Gastrocnemius medialis (tissue), 4 donors: ENCODE data around the gene UCHL3. TPM values are rescaled to one million over a fixed set of nuclear protein-coding genes. Genes with fewer than 3 reads are reported as not detected.

Experiments
- ATAC-seq, 2 donors: fragments of 150-250 bp; one replicate each; pipeline ENCODE4 v1.9.1; 2016
- DNase-seq, 2 donors: peaks; one replicate each; pipeline ENCODE4 v3.0.0-alpha.2; 2019
- H3K27ac ChIP-seq, 4 donors: fragments of 200-600 bp; sonication (generic); 1 replicate in 1 of 4; 2 replicates in 3 of 4; pipeline ENCODE4 v1.5.1; 2016 to 2018; ENCODE audit warnings: mild to moderate bottlenecking in 2 of 4, moderate library complexity in 1 of 4
- H3K27me3 ChIP-seq, 3 donors: fragments of 200-600 bp; sonication (generic) in 2 of 3; 1 replicate in 1 of 3; 2 replicates in 2 of 3; pipeline versions ENCODE4 v1.5.1 to v1.6.0; 2016 to 2019; ENCODE audit warnings: mild to moderate bottlenecking in 1 of 3, moderate library complexity in 1 of 3
- H3K36me3 ChIP-seq, 2 donors: fragments of 200-600 bp; sonication (generic) in 1 of 2; one replicate each; pipeline ENCODE4 v1.5.1; 2017 to 2018
- H3K4me1 ChIP-seq, 2 donors: fragments of 200-600 bp; sonication (generic) in 1 of 2; one replicate each; pipeline ENCODE4 v1.5.1; 2016 to 2017; ENCODE audit warnings: mild to moderate bottlenecking in 2 of 2
- H3K4me3 ChIP-seq, 4 donors: fragments of 200-600 bp; sonication (generic) in 3 of 4; 1 replicate in 1 of 4; 2 replicates in 3 of 4; pipeline ENCODE4 v1.5.1; 2016 to 2019; ENCODE audit warnings: mild to moderate bottlenecking in 2 of 4
- H3K9me3 ChIP-seq, 3 donors: fragments of 200-600 bp; sonication (generic) in 2 of 3; 1 replicate in 1 of 3; 2 replicates in 2 of 3; pipeline ENCODE4 v1.5.1; 2016 to 2019
- POLR2A ChIP-seq, 2 donors: fragments of 450-650 bp; IDR thresholded peaks; one replicate each; pipeline ENCODE4 v1.6.1; 2017; ENCODE audit warnings: antibody characterized with exemption in 2 of 2, mild to moderate bottlenecking in 2 of 2, moderate library complexity in 2 of 2
- in situ Hi-C, 4 donors: fragments of 200-750 bp; cut with MboI; loops; one replicate each; pipeline versions ENCODE4 v1.15.0 to v1.8.0; 2017; ENCODE audit warnings: low sequenced_read_pairs in 4 of 4
- intact Hi-C: fragments of 100-400 bp; cut with DNase I; formaldehyde crosslinking; loops from one replicate; pipeline ENCODE4 v1.15.1; 2023; ENCODE audit warnings: low total_unique reads
- total RNA-seq, 4 donors: library from RNA; depleted of rRNA; stranded (reverse); fragments of >200 nt; gene quantifications; one replicate each; pipeline versions ENCODE4 v1.1.0 to v1.2.3, GENCODE V29; 2016
- TF ChIP-seq, protein P1 (sequence below), 5 experiments: fragments of 450-650 bp in 3 of 5; fragments of 200-600 bp in 2 of 5; sonication (generic) in 2 of 5; IDR thresholded peaks in 4 of 5; conservative IDR thresholded peaks in 1 of 5; 1 replicate in 4 of 5; 2 replicates in 1 of 5; pipeline ENCODE4 v1.5.1; 2016 to 2019; ENCODE audit warnings: antibody characterized with exemption in 5 of 5, mild to moderate bottlenecking in 3 of 5, moderate library complexity in 3 of 5

UCHL3 gene
- total RNA-seq, 4 donors from 2014 or later, result 40.2 to 67.5 (median 44.2) TPM

DNA sequence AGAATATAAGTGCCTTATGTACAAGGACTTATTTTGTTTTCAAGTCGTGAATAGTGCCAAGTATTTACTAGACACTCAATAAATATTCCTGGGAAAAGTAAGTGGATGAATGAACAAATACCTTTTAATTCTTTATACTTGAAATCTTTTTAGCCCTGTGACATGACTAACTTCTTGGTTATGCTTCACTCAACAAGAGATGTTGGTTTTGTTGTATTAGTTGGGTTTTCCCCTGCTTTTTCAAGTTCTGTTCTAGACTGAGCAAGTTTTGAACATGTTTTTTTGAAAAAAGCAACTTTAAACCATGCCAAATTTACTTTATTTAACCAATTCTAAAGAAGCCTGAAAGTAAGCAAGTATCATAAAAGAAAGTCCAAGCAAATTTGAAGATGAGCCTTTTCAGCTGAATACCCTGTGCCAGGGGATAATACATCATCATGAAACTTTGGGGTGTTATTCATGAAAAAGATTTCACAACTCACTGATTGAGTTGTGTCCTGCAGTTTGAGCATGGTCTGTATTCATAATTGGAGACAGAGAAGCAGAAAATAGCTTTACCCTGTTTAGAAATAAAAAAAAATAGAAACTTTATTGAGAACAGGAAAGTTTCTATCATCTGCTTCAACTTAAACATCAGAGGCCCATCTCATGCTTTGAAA, 97.7 kb downstream of the UCHL3 start:
- no peak for DNase-seq
- intact Hi-C loops (no loop called here), in situ Hi-C loops (no loop called here)
- Histone ChIP-seq H3K4me3 (no peak overlapping the region), H3K36me3 (no peaks in the 10 kb centered on the region), H3K4me1 (no peaks in the 10 kb centered on the region), H3K9me3 (no peaks in the 10 kb centered on the region), H3K27me3 (no peaks in the 10 kb centered on the region), H3K27ac (no peak overlapping the region)
- ATAC-seq, result no peak
- TF ChIP-seq, protein P1, sequence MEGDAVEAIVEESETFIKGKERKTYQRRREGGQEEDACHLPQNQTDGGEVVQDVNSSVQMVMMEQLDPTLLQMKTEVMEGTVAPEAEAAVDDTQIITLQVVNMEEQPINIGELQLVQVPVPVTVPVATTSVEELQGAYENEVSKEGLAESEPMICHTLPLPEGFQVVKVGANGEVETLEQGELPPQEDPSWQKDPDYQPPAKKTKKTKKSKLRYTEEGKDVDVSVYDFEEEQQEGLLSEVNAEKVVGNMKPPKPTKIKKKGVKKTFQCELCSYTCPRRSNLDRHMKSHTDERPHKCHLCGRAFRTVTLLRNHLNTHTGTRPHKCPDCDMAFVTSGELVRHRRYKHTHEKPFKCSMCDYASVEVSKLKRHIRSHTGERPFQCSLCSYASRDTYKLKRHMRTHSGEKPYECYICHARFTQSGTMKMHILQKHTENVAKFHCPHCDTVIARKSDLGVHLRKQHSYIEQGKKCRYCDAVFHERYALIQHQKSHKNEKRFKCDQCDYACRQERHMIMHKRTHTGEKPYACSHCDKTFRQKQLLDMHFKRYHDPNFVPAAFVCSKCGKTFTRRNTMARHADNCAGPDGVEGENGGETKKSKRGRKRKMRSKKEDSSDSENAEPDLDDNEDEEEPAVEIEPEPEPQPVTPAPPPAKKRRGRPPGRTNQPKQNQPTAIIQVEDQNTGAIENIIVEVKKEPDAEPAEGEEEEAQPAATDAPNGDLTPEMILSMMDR (IDR thresholded peaks at IDR 0.05 in 4 of 5, conservative IDR thresholded peaks at IDR 0.05 in 1 of 5), result no peak
- TF ChIP-seq POLR2A (IDR thresholded peaks at IDR 0.05), result no peak

DNA sequence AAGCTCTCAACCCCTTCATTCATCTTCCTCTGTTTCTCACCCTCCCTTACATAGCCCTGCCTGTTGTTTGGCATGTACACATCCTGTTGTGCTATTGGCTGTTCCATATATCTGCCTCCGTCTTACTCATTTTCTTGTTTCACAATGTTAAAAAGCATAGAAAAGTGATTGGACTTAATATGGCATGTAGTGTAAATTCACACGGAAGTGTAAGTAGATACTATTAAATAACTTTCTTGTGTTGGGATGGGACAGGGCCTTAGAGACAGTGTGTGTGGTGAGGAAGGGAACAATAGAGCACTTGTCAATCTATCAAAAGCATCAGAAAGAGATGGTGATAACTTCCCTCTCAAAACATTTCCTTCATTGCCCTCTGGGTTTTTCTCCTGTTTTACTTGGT, 98.9 kb downstream of the UCHL3 start:
- no peaks in the 10 kb centered on the region for H3K9me3 ChIP-seq
- intact Hi-C loops, result no loop called here
- H3K4me3 ChIP-seq, result no peak overlapping the region
- H3K36me3 ChIP-seq, result no peaks in the 10 kb centered on the region
- no peak overlapping the region for H3K27ac ChIP-seq
- ATAC-seq, result no peak
- H3K27me3 ChIP-seq, result no peaks in the 10 kb centered on the region
- DNase-seq, result no peak
- TF ChIP-seq, protein P1 (IDR thresholded peaks at IDR 0.05 in 4 of 5, conservative IDR thresholded peaks at IDR 0.05 in 1 of 5), result no peak
- TF ChIP-seq POLR2A (IDR thresholded peaks at IDR 0.05), result no peak
- in situ Hi-C loops, result no loop called here
- no peaks in the 10 kb centered on the region for H3K4me1 ChIP-seq

DNA sequence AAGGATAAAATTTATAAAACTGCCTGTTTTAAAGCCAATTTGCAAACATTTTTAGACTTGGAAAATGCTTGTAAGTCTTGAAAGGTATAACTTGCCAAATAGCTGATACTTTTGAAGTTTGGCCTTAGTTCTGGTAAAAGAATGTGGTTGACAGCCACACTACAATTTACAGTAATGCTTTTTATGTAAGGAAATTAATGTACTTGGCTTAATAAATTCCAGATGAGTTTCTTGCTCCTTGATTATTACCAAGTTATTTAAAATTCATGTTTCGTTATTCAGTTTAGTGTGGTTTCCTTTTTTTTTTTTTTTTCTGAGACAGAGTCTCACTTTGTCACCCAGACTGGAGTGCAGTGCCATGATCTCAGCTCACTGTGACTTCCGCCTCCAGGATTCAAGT, 101.4 kb downstream of the UCHL3 start:
- no peak overlapping the region for H3K4me3 ChIP-seq
- TF ChIP-seq, protein P1 (IDR thresholded peaks at IDR 0.05 in 4 of 5, conservative IDR thresholded peaks at IDR 0.05 in 1 of 5), result no peak
- TF ChIP-seq POLR2A (IDR thresholded peaks at IDR 0.05), result no peak
- intact Hi-C loops (no loop called here), in situ Hi-C loops (no loop called here)
- H3K27ac ChIP-seq, result no peak overlapping the region
- H3K4me1 ChIP-seq, result no peaks in the 10 kb centered on the region
- no peaks in the 10 kb centered on the region for H3K36me3 ChIP-seq
- H3K27me3 ChIP-seq, result no peaks in the 10 kb centered on the region
- H3K9me3 ChIP-seq, result no peaks in the 10 kb centered on the region
- no peak for DNase-seq
- no peak for ATAC-seq

DNA sequence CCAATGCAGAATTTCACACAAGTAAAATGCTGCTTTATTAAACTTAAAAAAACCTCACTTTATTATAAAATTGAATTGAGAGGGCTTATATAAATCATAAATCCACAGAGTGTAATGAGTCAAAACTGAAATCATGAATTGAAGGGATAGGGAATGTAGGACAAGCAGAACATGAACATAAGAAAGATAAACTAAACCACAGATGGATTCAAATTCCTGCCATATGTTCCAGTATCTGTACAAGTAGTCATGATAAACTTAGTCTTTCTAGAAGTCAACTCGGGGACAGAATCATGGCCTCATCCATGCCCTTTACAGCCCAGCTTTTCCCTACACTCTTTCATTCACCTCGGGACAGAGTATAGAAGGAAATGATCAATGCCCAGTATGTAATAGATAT, 103.1 kb downstream of the UCHL3 start:
- Histone ChIP-seq H3K36me3 (no peaks in the 10 kb centered on the region), H3K4me3 (no peak overlapping the region), H3K27ac (no peak overlapping the region), H3K4me1 (no peaks in the 10 kb centered on the region), H3K27me3 (no peaks in the 10 kb centered on the region), H3K9me3 (no peaks in the 10 kb centered on the region)
- intact Hi-C loops (no loop called here), in situ Hi-C loops (no loop called here)
- ATAC-seq (no peak), DNase-seq (no peak)
- TF ChIP-seq, protein P1 (IDR thresholded peaks at IDR 0.05 in 4 of 5, conservative IDR thresholded peaks at IDR 0.05 in 1 of 5), result no peak
- TF ChIP-seq POLR2A (IDR thresholded peaks at IDR 0.05), result no peak

Other genes starting within 250 kb of the UCHL3 start
- gene TBC1D4, start 67.6 kb upstream of the UCHL3 start, total RNA-seq, result 100 to 1,000 TPM in 3 of 4 donors, 10 to 100 TPM in 1; 49.9 to 279 (median 211) TPM
- gene COMMD6, start 11.9 kb upstream of the UCHL3 start, total RNA-seq, result 10 to 100 TPM; 17.0 to 29.4 (median 20.4) TPM
- 100 to 1,000 TPM in 2 of 4 donors, 10 to 100 TPM in 2; 68.3 to 134 (median 95.9) TPM for gene LMO7, start 86.5 kb downstream of the UCHL3 start, total RNA-seq